Rectal smooth muscle tissue (tissue), 1 donor: ENCODE data around the gene NTN3.

ENCODE experiments used
- H3K27ac ChIP-seq: one replicate; pipeline ENCODE4 v1.7.0; 2013; ENCODE audit warnings: low read depth, low read length, inconsistent platforms
- H3K27me3 ChIP-seq: one replicate; pipeline ENCODE4 v1.7.0; 2013; ENCODE audit warnings: low read length; ENCODE audit not compliant: control insufficient read depth, insufficient read depth
- H3K36me3 ChIP-seq: one replicate; pipeline ENCODE4 v1.7.0; 2013; ENCODE audit warnings: low read length; ENCODE audit not compliant: control insufficient read depth, insufficient read depth
- H3K4me1 ChIP-seq: one replicate; pipeline ENCODE4 v1.7.0; 2013; ENCODE audit warnings: low read length; ENCODE audit not compliant: control insufficient read depth, insufficient read depth
- H3K4me3 ChIP-seq: one replicate; pipeline ENCODE4 v1.7.0; 2013; ENCODE audit warnings: low read length
- H3K9ac ChIP-seq: one replicate; pipeline ENCODE4 v1.7.0; 2013; ENCODE audit warnings: low read length

The NTN3 gene

DNA sequence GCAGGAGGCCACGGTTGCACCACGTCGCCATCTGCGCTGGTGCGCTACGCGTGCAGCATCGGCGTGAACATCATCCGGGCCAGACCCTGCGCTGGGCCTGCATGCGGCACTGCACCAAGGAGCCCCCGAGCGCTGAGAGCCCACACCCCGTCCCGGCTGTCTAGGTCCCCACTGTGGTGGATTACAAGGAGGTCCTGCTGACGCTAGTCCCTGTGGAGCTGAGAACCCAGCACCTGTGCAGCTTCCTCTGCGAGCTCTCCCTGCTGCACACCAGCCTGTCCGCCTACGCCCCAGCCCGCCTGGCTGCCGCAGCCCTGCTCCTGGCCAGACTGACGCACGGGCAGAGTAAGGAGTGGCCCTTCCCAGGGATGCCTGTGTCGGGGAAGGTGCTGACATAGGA, 22.0 kb upstream of the NTN3 start:
- Histone ChIP-seq H3K4me3 (no peak overlapping the region), H3K36me3 (peaks cover 4% of the 10 kb centered on the region), H3K9ac (no peak overlapping the region), H3K27ac (no peak overlapping the region), H3K4me1 (no peaks in the 10 kb centered on the region), H3K27me3 (no peaks in the 10 kb centered on the region)

- H3K36me3 ChIP-seq, result peaks cover 2% of the 10 kb centered on the region
- H3K27ac ChIP-seq, result no peak overlapping the region
- no peak overlapping the region for H3K4me3 ChIP-seq
- no peaks in the 10 kb centered on the region for H3K4me1 ChIP-seq
- H3K27me3 ChIP-seq, result no peaks in the 10 kb centered on the region
- H3K9ac ChIP-seq, result no peak overlapping the region
Measured at GRCh38 chr16:2450535-2450934, 20.6 kb upstream of the NTN3 start.

DNA sequence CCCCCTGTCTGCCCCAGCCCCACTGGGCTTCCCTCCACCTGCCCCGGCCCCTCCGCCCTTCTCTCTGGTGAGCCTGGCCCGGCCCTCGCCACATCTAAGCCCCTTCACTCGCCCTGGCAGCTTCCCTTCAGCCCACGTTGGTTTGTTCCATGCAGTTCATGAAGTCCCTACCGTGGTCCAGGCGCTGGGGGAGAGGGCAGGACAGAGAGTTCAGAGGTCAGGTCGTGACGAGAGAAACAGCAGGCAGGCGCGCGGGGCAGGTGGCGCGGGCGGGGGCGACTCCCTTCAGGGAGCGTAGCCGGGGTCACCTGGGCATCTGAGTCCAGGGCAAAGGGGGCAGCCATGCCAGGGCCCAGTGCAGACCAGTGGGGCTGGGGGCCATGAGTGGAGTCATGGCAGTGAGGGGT, 20.1 kb upstream of the NTN3 start:
- no peaks in the 10 kb centered on the region for H3K27me3 ChIP-seq
- H3K36me3 ChIP-seq, result peaks cover 2% of the 10 kb centered on the region
- H3K4me1 ChIP-seq, result no peaks in the 10 kb centered on the region
- H3K27ac ChIP-seq, result no peak overlapping the region
- no peak overlapping the region for H3K9ac ChIP-seq
- H3K4me3 ChIP-seq, result no peak overlapping the region

GRCh38 chr16:2451851-2452320, 19.2 kb upstream of the NTN3 start:
- H3K4me1 ChIP-seq, result no peaks in the 10 kb centered on the region
- no peaks in the 10 kb centered on the region for H3K27me3 ChIP-seq
- H3K4me3 ChIP-seq, result no peak overlapping the region
- no peak overlapping the region for H3K27ac ChIP-seq
- H3K36me3 ChIP-seq, result peaks cover 2% of the 10 kb centered on the region
- H3K9ac ChIP-seq, result no peak overlapping the region

- Histone ChIP-seq H3K4me3 (no peak overlapping the region), H3K4me1 (no peaks in the 10 kb centered on the region), H3K27me3 (no peaks in the 10 kb centered on the region), H3K36me3 (peaks cover 2% of the 10 kb centered on the region), H3K9ac (no peak overlapping the region), H3K27ac (no peak overlapping the region)
Measured at GRCh38 chr16:2452650-2453049, 18.4 kb upstream of the NTN3 start.

GRCh38 chr16:2455081-2455845, 15.8 kb upstream of the NTN3 start:
- H3K27me3 ChIP-seq, result no peaks in the 10 kb centered on the region
- no peak overlapping the region for H3K4me3 ChIP-seq
- H3K36me3 ChIP-seq, result no peaks in the 10 kb centered on the region
- no peaks in the 10 kb centered on the region for H3K4me1 ChIP-seq
- no peak overlapping the region for H3K27ac ChIP-seq
- no peak overlapping the region for H3K9ac ChIP-seq

- Histone ChIP-seq H3K36me3 (no peaks in the 10 kb centered on the region), H3K27ac (no peak overlapping the region), H3K9ac (no peak overlapping the region), H3K4me3 (no peak overlapping the region), H3K4me1 (no peaks in the 10 kb centered on the region), H3K27me3 (no peaks in the 10 kb centered on the region)
Measured at GRCh38 chr16:2456551-2457153, 14.4 kb upstream of the NTN3 start.

DNA sequence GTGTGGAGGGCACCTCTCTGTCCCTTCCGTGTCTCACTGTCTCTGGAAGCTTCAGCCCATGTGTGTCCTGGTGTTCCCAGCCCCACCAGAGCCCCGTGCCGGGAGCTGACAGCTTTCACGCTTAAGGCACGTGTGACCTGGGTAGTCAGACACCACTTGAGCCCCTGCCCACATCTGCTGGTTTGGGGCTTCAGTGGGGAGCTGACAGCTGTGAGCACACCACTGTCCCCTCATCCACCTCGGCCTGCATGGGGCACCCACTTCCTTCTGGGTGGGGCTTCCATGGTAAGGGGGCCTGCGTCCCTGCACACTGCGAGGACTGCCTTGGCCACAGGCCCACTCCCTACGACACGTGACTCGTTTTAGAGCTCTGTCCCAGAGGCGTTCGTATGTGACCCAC, 13.8 kb upstream of the NTN3 start:
- H3K4me3 ChIP-seq, result no peak overlapping the region
- no peaks in the 10 kb centered on the region for H3K27me3 ChIP-seq
- no peak overlapping the region for H3K9ac ChIP-seq
- H3K4me1 ChIP-seq, result no peaks in the 10 kb centered on the region
- H3K36me3 ChIP-seq, result no peaks in the 10 kb centered on the region
- no peak overlapping the region for H3K27ac ChIP-seq

- Histone ChIP-seq H3K27me3 (no peaks in the 10 kb centered on the region), H3K36me3 (no peaks in the 10 kb centered on the region), H3K4me3 (no peak overlapping the region), H3K9ac (no peak overlapping the region), H3K27ac (no peak overlapping the region), H3K4me1 (no peaks in the 10 kb centered on the region)
Measured at GRCh38 chr16:2457946-2458345, 13.2 kb upstream of the NTN3 start.

GRCh38 chr16:2458887-2459646, 12.0 kb upstream of the NTN3 start:
- peak overlapping the region; percentile 71 for H3K4me3 ChIP-seq
- no peak overlapping the region for H3K9ac ChIP-seq
- H3K27ac ChIP-seq, result no peak overlapping the region
- H3K27me3 ChIP-seq, result no peaks in the 10 kb centered on the region
- H3K36me3 ChIP-seq, result no peaks in the 10 kb centered on the region
- H3K4me1 ChIP-seq, result no peaks in the 10 kb centered on the region

DNA sequence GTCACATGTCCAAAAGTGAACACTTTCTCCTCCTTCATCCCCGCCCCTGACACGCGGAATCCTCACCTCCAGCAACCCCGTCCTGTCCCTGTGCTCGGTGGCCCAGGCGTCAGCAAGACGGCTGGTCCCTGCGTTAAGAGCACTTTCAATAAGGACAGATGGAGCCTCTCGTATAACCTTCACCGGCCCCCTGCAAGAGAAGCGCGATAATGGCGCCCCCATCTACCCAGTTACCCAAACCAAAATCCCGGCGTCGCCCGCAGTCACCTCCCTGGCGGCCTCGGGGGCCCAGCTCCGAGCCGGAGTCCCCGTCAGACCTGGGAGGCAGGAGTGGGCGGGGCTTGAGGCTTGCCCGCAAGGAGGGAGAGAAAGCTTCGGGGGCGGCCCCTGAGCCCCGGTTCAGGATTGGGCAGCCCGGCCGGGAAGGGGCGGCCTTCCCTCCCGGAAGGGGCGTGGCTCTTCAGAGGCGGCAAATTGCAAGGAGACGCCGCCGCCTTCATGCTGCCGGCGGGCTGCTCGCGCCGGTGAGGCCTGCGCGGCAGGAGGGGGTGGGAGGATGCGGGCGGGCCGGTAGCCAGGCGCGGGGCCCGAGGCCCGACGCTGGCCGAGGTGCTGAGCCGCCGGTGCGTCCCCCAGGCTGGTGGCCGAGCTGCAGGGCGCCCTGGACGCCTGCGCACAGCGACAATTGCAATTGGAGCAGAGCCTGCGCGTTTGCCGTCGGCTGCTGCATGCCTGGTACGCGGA, 11.3 kb upstream of the NTN3 start, which contains the start of gene TEDC2:
TEDC2 (plus strand) TSS at position 463 of the 744 bp plus-strand sequence; CDS start at position 499, 36 bp downstream.
- Histone ChIP-seq H3K4me3 (peak within 1 kb of the TSS; percentile 71), H3K36me3 (no peaks in the 10 kb centered on the region), H3K27me3 (no peaks in the 10 kb centered on the region), H3K4me1 (no peaks in the 10 kb centered on the region), H3K27ac (no peak within 1 kb of the TSS), H3K9ac (no peak within 1 kb of the TSS)

DNA sequence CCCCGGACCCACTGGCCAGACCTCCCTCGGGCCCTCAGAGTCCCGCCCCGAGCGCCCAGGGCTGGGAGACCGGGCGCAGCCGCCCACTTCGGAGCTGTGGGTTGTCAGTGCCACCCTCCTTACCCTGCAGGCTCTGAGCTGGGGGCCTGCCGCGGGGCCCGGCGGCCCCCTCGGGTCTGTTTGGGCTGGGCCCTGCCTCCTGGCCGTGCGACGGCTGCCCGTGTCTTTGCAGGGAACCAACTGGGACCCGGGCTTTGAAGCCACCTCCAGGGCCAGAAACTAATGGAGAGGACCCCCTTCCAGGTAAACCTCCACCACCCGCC, 10.7 kb upstream of the NTN3 start:
- Histone ChIP-seq H3K27ac (no peak overlapping the region), H3K36me3 (no peaks in the 10 kb centered on the region), H3K4me1 (no peaks in the 10 kb centered on the region), H3K27me3 (no peaks in the 10 kb centered on the region), H3K4me3 (peak overlapping the region; percentile 52), H3K9ac (no peak overlapping the region)
